Choroid plexus epithelial cell (primary cell): ENCODE results near the gene C4orf50.
"Not testable (repeated sequence)": the region's sequence is repeated elsewhere in the genome, so short reads cannot be mapped to it uniquely, and the experiment has no call there.

Source experiments
- DNase-seq: peaks from one replicate; pipeline ENCODE4 v3.0.0-alpha.2; 2010; ENCODE audit warnings: low read depth
- H3K4me3 ChIP-seq: 2 replicates; pipeline ENCODE4 v1.5.1; 2011; ENCODE audit warnings: low read depth, mild to moderate bottlenecking, control low read depth, low read length, moderate library complexity
- CTCF ChIP-seq: conservative IDR thresholded peaks from 2 replicates; pipeline ENCODE4 v1.5.1; 2011; ENCODE audit warnings: low read depth, mild to moderate bottlenecking, control low read depth, inconsistent platforms, low read length, moderate library complexity

The C4orf50 gene

GRCh38 chr4:6009452-6009851 lies 8.8 kb downstream of the C4orf50 start:
- H3K4me3 ChIP-seq = no peak overlapping the region
- no peak for DNase-seq
- TF ChIP-seq CTCF = no peak

GRCh38 chr4:6008766-6009385 lies 9.4 kb downstream of the C4orf50 start:
- H3K4me3 ChIP-seq = no peak overlapping the region
- no peak for TF ChIP-seq CTCF
- DNase-seq = no peak

GRCh38 chr4:6008092-6008551 lies 10.1 kb downstream of the C4orf50 start:
- no peak for TF ChIP-seq CTCF
- H3K4me3 ChIP-seq = no peak overlapping the region

GRCh38 chr4:6005175-6005574 lies 13.1 kb downstream of the C4orf50 start:
- DNase-seq = no peak
- no peak for TF ChIP-seq CTCF
- H3K4me3 ChIP-seq = no peak overlapping the region

More at GRCh38 chr4:6008092-6008551, 10.1 kb downstream of the C4orf50 start:
- no peak for DNase-seq

GRCh38 chr4:6003485-6003884 lies 14.7 kb downstream of the C4orf50 start:
- not testable (repeated sequence) for DNase-seq, H3K4me3 ChIP-seq

- no peak for DNase-seq
- no peak for TF ChIP-seq CTCF
Observed at GRCh38 chr4:6002926-6003325, 15.3 kb downstream of the C4orf50 start.

GRCh38 chr4:6002492-6002833 lies 15.8 kb downstream of the C4orf50 start:
- DNase-seq = no peak
- no peak for TF ChIP-seq CTCF
- H3K4me3 ChIP-seq = no peak overlapping the region

More at GRCh38 chr4:6002926-6003325, 15.3 kb downstream of the C4orf50 start:
- H3K4me3 ChIP-seq = no peak overlapping the region
